GM23338 (cell line): ENCODE data around the gene PPM1L.
"Not testable (repeated sequence)": the region's sequence is repeated elsewhere in the genome, so short reads cannot be mapped to it uniquely, and the experiment has no call there.

Experiments
- CREB1 ChIP-seq: fragments of 250-450 bp; sonication (Bioruptor Pico); IDR thresholded peaks from 2 replicates; pipeline ENCODE4 v1.5.0; 2020; ENCODE audit warnings: low read depth, mild to moderate bottlenecking, moderate library complexity
- EZH2 ChIP-seq: fragments of 200-600 bp; sonication (generic); IDR thresholded peaks from one replicate; pipeline ENCODE4 v1.8.0; 2017; ENCODE audit warnings: antibody characterized with exemption, mild to moderate bottlenecking, low read depth; ENCODE audit not compliant: unreplicated experiment
- EZH2phosphoT487 ChIP-seq: fragments of 200-600 bp; sonication (generic); IDR thresholded peaks from one replicate; pipeline ENCODE4 v1.8.1; 2018; ENCODE audit warnings: antibody characterized with exemption; ENCODE audit not compliant: unreplicated experiment
- POLR2AphosphoS5 ChIP-seq: IDR thresholded peaks from 2 replicates; pipeline ENCODE4 v1.6.1; 2016; ENCODE audit warnings: antibody characterized with exemption, low read depth
- TF ChIP-seq, protein P1 (sequence below), 2 experiments: fragments of 200-600 bp in 1 of 2; sonication (generic) in 1 of 2; conservative IDR thresholded peaks; 2 replicates each; pipeline versions ENCODE4 v1.5.1 to v1.6.1; 2016 to 2017; ENCODE audit warnings: antibody characterized with exemption in 2 of 2, low read depth in 2 of 2, mild to moderate bottlenecking in 2 of 2, moderate library complexity in 1 of 2
- TF ChIP-seq, protein P2 (sequence below): IDR thresholded peaks from one replicate; pipeline ENCODE4 v1.6.1; 2018; ENCODE audit warnings: antibody characterized with exemption; ENCODE audit not compliant: unreplicated experiment
- TF ChIP-seq, protein P3 (sequence below): IDR thresholded peaks from 2 replicates; pipeline ENCODE4 v1.6.1; 2016; ENCODE audit warnings: antibody characterized with exemption

DNA sequence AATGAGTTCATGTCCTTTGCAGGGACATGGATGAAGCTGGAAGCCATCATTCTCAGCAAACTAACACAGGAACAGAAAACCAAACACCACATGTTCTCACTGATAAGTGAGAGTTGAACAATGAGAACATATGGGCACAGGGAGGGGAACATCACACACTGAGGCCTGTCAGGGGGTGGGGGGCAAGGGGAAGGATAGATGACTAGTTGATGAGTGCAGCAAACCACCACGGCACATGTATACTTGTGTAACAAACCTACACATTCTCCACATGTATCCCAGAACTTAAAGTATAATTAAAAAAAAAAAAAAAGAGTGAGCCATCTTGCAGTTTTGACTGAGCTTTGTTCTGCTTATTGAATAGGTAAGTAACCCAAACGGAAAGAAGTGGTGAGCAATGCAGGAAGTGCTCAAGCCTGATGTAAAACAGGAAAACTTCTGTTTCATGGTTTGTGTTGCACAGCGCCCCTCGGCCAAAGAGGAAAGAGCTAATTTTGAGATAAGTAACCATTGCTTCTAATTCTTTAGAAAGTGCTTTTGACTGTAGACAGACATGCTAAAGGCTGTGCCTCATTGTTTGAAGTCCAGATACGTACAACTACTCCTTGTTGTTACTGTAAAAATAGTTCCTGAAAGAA lies 279.0 kb downstream of the PPM1L start:
- TF ChIP-seq, protein P1, sequence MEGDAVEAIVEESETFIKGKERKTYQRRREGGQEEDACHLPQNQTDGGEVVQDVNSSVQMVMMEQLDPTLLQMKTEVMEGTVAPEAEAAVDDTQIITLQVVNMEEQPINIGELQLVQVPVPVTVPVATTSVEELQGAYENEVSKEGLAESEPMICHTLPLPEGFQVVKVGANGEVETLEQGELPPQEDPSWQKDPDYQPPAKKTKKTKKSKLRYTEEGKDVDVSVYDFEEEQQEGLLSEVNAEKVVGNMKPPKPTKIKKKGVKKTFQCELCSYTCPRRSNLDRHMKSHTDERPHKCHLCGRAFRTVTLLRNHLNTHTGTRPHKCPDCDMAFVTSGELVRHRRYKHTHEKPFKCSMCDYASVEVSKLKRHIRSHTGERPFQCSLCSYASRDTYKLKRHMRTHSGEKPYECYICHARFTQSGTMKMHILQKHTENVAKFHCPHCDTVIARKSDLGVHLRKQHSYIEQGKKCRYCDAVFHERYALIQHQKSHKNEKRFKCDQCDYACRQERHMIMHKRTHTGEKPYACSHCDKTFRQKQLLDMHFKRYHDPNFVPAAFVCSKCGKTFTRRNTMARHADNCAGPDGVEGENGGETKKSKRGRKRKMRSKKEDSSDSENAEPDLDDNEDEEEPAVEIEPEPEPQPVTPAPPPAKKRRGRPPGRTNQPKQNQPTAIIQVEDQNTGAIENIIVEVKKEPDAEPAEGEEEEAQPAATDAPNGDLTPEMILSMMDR (conservative IDR thresholded peaks at IDR 0.05; ENCODE audit: low read depth in 2 of 2), result not testable (repeated sequence)
- not testable (repeated sequence) for TF ChIP-seq EZH2; POLR2AphosphoS5; CREB1 (CRISPR knock-in tag); EZH2phosphoT487
- TF ChIP-seq, protein P2, sequence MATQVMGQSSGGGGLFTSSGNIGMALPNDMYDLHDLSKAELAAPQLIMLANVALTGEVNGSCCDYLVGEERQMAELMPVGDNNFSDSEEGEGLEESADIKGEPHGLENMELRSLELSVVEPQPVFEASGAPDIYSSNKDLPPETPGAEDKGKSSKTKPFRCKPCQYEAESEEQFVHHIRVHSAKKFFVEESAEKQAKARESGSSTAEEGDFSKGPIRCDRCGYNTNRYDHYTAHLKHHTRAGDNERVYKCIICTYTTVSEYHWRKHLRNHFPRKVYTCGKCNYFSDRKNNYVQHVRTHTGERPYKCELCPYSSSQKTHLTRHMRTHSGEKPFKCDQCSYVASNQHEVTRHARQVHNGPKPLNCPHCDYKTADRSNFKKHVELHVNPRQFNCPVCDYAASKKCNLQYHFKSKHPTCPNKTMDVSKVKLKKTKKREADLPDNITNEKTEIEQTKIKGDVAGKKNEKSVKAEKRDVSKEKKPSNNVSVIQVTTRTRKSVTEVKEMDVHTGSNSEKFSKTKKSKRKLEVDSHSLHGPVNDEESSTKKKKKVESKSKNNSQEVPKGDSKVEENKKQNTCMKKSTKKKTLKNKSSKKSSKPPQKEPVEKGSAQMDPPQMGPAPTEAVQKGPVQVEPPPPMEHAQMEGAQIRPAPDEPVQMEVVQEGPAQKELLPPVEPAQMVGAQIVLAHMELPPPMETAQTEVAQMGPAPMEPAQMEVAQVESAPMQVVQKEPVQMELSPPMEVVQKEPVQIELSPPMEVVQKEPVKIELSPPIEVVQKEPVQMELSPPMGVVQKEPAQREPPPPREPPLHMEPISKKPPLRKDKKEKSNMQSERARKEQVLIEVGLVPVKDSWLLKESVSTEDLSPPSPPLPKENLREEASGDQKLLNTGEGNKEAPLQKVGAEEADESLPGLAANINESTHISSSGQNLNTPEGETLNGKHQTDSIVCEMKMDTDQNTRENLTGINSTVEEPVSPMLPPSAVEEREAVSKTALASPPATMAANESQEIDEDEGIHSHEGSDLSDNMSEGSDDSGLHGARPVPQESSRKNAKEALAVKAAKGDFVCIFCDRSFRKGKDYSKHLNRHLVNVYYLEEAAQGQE, result not testable (repeated sequence)
- TF ChIP-seq, protein P3, sequence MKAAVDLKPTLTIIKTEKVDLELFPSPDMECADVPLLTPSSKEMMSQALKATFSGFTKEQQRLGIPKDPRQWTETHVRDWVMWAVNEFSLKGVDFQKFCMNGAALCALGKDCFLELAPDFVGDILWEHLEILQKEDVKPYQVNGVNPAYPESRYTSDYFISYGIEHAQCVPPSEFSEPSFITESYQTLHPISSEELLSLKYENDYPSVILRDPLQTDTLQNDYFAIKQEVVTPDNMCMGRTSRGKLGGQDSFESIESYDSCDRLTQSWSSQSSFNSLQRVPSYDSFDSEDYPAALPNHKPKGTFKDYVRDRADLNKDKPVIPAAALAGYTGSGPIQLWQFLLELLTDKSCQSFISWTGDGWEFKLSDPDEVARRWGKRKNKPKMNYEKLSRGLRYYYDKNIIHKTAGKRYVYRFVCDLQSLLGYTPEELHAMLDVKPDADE, result not testable (repeated sequence)
